Measurements from ENCODE around the gene EYA2. TPM values are rescaled to one million over a fixed set of nuclear protein-coding genes. Genes with fewer than 3 reads are reported as not detected.

EYA2 gene
- total RNA-seq, 1 donor from 2014 or later = not detected

DNA sequence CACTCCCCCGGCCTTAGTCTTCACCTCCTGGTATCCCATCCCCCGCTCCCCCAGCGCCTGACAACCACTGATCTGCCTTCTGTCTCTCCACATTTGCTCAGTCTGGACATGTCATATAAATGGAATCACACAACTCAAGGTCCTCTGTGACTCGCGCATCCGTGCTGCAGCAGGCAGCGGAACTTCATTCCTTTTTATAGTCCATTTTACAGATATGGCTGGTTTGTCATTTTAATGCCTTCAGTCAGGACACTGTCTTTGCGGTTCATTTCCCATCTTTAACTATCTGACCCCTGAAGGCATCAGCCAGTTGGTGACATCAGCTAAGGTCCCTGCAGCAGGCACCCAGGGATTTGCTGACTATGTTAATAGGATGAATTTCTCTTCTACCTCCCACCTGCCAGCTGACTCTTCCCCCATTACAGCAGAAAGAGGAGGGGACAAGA is 336.2 kb downstream of the EYA2 start:
- no peak overlapping the region for H3K4me3 ChIP-seq (ENCODE audit: low read depth, low read length)
- peaks cover 6% of the 10 kb centered on the region for H3K36me3 ChIP-seq (ENCODE audit: control insufficient read depth, insufficient read depth, low read length)
- no peaks in the 10 kb centered on the region for H3K27me3 ChIP-seq (ENCODE audit: control insufficient read depth, insufficient read depth, low read length)
- TF ChIP-seq, protein P1, sequence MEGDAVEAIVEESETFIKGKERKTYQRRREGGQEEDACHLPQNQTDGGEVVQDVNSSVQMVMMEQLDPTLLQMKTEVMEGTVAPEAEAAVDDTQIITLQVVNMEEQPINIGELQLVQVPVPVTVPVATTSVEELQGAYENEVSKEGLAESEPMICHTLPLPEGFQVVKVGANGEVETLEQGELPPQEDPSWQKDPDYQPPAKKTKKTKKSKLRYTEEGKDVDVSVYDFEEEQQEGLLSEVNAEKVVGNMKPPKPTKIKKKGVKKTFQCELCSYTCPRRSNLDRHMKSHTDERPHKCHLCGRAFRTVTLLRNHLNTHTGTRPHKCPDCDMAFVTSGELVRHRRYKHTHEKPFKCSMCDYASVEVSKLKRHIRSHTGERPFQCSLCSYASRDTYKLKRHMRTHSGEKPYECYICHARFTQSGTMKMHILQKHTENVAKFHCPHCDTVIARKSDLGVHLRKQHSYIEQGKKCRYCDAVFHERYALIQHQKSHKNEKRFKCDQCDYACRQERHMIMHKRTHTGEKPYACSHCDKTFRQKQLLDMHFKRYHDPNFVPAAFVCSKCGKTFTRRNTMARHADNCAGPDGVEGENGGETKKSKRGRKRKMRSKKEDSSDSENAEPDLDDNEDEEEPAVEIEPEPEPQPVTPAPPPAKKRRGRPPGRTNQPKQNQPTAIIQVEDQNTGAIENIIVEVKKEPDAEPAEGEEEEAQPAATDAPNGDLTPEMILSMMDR (IDR thresholded peaks at IDR 0.05; ENCODE audit: insufficient read depth, low read length, poor library complexity, severe bottlenecking) = no peak
- DNase-seq (ENCODE audit: low read depth) = no peak

DNA sequence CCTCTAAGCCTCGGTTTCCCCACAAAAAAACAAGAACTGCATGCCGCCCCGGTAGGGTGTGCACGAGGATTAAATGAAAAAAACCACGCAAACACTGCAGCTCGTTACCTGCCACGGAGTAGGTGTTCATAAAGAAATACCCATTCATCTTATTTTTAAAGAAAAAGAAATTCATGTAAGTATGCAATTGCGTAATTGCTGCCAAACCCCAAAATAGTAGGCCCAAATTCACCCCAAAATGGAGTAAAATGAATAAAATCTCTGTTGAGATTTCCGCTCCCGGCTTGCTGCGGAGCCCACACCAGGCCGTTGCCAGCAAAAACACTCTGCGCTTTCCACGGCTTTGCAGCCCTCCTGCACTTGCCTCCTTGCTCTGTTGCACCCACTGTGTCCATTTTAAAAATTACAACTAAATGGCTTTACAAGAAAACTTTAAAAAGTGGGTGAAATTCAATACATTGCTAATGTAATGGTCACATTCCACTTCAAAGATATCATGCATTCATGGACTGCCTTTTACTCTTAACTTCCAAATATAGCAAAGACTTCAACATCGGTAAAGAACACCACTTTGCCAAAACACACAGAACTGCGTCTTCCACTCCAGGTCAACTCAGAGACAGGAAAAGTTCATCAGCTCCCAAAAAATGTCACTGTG is 336.9 kb downstream of the EYA2 start:
- Histone ChIP-seq H3K36me3 (ENCODE audit: control insufficient read depth, insufficient read depth, low read length) (peaks cover 7% of the 10 kb centered on the region), H3K27me3 (ENCODE audit: control insufficient read depth, insufficient read depth, low read length) (no peaks in the 10 kb centered on the region), H3K4me3 (ENCODE audit: low read depth, low read length) (no peak overlapping the region)
- DNase-seq (ENCODE audit: low read depth) = no peak
- TF ChIP-seq, protein P1 (IDR thresholded peaks at IDR 0.05; ENCODE audit: insufficient read depth, low read length, poor library complexity, severe bottlenecking) = no peak

DNA sequence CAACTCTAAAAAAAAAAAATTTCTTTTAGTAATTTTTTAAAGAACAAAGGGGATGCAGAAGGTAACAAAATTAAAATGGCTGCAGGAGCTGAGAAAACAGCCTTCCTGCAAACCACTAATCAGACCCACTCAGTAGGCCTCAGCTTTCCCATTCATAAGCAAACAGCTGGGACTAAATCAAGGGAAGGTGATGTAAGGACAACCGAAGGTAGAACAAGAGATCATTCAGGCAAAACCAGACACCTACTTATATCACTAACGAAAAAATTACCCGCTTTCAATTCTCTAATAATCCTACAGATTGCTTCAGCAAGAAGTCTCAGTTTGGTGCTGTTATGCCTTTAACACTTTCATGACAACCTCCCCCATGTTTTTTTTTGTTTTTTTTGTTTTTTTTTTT is 337.9 kb downstream of the EYA2 start:
- no peaks in the 10 kb centered on the region for H3K27me3 ChIP-seq (ENCODE audit: control insufficient read depth, insufficient read depth, low read length)
- TF ChIP-seq, protein P1 (IDR thresholded peaks at IDR 0.05; ENCODE audit: insufficient read depth, low read length, poor library complexity, severe bottlenecking) = no peak
- H3K36me3 ChIP-seq (ENCODE audit: control insufficient read depth, insufficient read depth, low read length) = peaks cover 4% of the 10 kb centered on the region
- H3K4me3 ChIP-seq (ENCODE audit: low read depth, low read length) = no peak overlapping the region
- no peak for DNase-seq (ENCODE audit: low read depth)

DNA sequence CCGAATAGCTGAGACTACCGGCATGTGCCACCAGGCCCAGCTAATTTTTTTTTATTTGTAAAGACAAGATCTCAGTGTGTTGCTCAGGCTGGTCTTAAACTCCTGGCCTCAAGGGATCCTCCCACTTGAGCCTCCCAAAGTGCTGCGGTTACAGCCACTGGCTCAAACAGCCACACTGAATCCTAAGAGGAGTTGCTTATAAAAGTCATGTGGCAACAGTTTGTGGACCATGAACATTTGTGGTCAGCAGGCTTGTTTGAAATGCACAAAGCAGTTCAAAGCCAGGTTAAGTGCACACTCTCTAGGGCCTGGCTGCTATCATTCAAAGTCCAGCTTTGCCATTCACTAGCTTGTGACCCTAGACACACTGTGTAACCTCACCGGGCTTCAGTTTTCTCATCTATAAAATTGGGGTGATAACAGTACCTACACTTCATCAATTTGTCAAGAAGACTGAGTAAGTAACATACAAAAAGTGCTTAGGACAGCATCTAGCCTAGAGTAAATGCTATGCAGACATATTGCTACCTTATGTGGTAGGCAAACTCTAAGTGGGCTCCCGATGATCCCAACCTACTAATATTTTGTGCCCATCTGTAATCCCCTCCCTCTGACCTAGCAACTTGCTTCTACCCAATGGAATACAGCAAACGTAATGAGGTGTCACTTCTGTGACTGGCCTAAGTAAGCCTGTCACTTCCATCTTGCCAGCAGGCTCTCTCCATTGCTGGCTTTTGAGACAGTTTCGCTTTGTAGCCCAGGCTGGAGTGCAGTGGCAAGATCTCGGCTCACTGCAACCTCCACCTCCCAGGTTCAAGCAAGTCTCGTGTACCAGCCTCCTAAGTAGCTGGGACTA is 338.9 kb downstream of the EYA2 start:
- DNase-seq (ENCODE audit: low read depth) = no peak
- H3K36me3 ChIP-seq (ENCODE audit: control insufficient read depth, insufficient read depth, low read length) = peaks cover 4% of the 10 kb centered on the region

DNA sequence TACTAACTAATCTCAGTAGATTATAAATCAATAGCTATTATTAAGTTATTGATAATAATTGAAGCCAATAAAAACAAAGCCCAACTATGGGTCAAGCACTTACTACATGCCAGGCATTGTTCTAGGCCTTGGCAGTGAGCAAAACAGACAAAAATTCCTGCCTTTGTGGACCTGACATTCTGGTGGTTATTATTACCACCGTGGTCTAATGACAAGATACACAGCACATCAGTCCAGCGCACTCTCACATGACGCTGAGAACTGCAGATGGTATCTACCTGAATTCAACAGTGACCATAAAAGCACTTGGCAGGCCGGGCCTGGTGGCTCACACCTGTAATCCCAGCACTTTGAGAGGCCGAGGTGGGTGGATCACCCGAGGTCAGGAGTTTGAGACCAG is 340.5 kb downstream of the EYA2 start:
- no peak for DNase-seq (ENCODE audit: low read depth)
- Histone ChIP-seq H3K4me3 (ENCODE audit: low read depth, low read length) (no peak overlapping the region), H3K36me3 (ENCODE audit: control insufficient read depth, insufficient read depth, low read length) (peaks cover 4% of the 10 kb centered on the region), H3K27me3 (ENCODE audit: control insufficient read depth, insufficient read depth, low read length) (no peaks in the 10 kb centered on the region)
- TF ChIP-seq, protein P1 (IDR thresholded peaks at IDR 0.05; ENCODE audit: insufficient read depth, low read length, poor library complexity, severe bottlenecking) = no peak

More for the DNA sequence above, 338.9 kb downstream of the EYA2 start:
- Histone ChIP-seq H3K4me3 (ENCODE audit: low read depth, low read length) (no peak overlapping the region), H3K27me3 (ENCODE audit: control insufficient read depth, insufficient read depth, low read length) (no peaks in the 10 kb centered on the region)
- TF ChIP-seq, protein P1 (IDR thresholded peaks at IDR 0.05; ENCODE audit: insufficient read depth, low read length, poor library complexity, severe bottlenecking) = no peak

Measured in kidney epithelial cell (primary cell).